Islet of Langerhans (tissue), 1 donor: Measurements from ENCODE around the gene NEURL1B.

Experiments
- FAIRE-seq: peaks from one replicate; lab custom pipeline; 2011; peaks lifted over from hg19 to GRCh38; lab: Jason Lieb, UNC

Gene NEURL1B

DNA sequence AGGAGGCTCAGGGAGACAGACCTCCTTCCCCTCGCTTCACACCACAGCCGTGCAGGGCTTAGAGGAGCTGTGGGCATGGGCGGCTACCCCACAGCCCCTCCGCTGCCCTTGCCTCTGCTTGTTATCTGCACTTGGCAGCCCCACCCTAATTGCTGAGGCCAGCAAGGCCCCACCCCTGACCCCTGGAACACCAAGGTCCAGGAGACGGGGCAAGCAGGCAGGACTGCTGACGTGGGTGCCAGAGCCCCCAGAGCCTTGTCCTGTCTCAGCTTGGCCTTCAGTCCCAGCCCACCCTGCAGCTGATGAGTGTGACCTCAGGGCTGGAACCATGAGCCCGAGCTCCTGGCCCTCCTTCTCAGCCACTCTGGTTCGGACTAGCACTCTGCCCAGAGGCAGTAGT, 29.1 kb upstream of the NEURL1B start:
- no peak for FAIRE-seq

DNA sequence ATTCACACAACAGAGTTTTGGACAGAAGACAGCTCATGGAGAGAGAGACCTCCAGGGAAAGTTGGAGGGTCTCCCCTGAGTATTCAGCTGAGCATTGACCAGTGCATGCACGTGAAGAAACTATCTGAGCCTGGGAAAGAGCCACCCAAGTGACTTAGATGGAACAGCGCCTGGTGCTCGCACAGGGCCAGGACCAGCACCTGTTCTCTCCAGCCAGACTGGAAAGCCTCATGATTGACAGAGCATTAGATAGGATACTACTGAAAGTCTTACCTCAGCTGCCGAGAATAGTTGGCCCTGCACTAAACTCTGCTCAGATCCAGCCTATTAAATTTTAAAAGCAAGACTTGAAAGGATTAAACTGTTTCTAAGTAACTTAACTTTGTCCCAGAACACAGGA, 28.3 kb upstream of the NEURL1B start:
- FAIRE-seq, result no peak

DNA sequence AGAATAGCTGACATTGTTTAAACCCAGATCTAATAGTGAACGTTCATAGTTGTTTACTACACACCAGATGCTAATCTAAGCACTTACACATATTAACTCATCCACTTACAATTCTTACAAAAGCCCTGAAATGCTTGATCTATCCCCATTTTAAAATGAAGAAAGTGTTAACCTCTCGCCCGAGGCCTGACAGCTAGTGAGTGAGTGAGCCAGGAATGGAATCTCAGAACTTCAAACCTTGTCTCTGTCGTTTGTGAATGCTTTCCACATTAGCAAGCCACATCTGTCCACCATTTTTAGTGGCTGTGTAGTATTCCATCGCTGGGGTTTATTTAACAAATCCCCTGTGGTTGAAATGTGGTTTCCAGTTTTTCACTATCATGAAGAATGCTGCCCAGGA, 24.9 kb upstream of the NEURL1B start:
- FAIRE-seq, result no peak

DNA sequence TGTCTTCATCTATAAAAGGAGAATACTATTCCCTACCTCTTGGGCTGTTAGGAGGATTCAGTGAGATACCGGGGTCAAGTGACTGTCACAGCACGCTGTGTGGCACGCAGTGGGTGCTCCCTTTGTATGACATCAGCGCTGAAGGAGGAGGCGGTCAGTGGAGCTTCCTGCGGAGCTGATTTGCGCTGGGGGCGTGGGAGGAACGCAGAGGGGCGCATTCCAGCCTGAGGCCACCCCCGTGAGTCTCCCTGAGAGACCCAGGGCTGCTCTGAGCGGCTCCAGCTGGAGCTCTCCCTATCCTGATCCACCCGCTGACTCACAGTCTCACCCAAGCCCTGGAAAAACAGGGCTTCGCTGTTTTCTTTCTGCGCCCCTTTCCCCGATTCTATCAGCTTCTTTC, 24.3 kb upstream of the NEURL1B start:
- no peak for FAIRE-seq

DNA sequence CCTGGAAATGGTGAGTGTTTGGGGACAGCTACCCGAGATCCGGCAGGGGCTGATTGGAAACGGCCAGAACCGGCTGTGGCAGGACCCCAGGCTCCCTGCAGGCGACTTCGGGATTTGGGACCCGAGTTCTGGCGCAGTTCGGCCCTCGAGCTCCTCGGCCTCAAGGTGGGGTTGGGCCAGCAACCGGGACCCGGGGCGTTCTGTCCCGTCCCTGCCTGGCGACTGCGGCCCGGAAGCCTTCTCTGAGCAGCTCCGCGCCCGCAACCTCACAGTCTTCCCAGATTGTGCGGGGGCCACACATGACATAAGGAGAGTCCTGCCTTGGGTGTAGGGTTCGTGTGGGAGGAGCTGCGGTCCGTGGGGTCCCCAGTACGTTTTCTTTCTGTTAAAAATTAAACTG, 23.2 kb upstream of the NEURL1B start:
- no peak for FAIRE-seq

DNA sequence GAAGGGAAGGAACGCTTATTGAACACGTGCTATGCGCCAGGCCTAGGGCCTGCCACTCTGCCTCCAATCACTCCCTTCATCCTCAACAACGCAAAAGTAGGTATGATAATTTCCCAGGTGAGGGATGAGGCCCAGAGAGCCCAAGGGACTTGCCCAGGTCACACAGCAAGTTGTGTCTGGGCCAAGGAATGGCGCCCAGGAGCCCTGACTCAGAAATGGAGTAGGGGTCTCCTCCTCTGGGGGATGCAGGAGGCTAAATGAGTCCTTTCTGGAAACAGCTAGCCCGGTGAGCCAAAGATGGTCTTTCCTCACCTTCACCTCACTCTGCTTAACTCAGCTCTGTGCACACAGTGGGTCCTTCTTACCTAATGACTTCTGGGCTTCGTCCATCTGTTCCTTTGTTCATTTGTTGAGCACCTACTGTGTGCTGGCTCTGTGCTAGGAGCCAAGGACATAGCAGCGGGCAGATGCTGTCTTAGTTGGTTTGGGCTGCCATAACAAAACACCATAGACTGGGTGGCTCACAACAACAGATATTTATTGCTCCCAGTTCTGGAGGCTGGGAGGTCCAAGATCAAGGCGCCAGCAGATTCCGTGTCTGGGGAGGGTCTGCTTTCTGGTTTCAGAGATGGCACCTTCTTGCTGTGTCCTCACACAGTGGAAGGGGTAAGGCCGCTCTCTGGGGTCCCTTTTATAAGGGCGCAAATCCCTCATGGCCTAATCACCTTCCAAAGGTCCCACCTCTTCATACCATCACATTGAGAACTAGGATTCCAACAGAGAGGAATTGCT, 22.3 kb upstream of the NEURL1B start:
- FAIRE-seq, result no peak

DNA sequence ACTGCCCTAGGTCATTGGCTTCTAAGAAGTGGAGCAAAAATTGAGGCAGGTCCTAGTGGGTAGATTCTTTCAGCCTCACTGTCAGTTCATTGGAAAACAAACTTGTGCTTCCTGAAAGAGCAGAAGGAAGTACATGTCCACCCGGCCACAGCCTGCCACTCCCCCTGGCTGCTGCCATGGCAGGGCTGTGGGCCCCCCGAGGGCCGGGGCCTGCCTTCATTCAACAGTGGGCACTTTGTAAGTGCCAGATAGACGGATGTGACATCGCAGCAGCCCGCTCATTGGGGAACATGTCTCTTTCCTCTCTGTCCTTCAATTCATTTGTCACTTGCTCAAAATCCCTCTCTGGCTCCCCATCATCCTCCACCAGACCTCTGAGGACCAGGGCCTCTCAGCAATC, 20.6 kb upstream of the NEURL1B start:
- no peak for FAIRE-seq

DNA sequence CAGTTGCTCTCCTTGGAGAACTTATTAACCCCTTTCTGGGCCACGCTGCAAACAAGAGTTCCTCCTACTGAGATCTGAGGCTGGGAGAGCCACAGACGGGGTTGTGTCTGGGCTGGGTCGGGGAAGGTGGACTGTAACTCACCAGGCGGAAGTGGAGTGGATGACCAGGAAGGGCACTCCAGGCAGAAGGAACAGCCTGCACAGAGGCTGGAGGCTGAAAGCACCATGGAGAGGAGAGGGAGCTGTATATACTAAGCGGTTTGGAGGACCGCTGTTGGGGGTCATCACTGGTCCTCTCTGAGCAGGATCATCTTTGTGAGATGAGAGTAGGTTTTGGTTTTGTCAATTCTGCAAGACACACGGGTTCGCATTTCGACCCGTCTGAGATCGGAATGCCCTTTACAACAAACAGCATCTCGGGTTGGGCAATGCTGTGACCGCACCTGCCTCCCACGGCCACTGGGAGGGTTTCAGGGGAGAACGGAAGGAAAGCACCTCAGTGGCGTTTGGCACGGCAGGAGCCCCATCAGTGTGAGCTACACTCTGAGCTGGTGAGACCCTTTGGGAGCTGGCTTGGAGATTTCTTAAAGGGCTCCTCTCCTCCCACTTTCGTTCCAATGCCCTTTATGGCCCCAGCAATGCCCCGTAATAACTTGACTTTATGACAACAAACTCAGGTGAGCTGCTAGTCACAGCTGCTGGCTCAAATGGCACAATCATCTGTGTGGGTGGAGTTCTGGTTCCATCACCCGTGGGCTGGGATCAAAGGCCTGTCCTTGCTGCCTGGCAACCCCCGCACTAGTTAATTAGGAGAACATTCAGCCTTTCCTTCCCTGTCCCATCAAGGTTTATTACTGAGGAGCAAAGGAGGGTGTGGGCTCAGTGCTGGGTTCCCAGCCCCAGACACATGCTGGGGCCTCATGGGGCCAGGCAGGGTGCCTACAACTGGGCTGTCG, 18.7 kb upstream of the NEURL1B start:
- FAIRE-seq, result no peak

DNA sequence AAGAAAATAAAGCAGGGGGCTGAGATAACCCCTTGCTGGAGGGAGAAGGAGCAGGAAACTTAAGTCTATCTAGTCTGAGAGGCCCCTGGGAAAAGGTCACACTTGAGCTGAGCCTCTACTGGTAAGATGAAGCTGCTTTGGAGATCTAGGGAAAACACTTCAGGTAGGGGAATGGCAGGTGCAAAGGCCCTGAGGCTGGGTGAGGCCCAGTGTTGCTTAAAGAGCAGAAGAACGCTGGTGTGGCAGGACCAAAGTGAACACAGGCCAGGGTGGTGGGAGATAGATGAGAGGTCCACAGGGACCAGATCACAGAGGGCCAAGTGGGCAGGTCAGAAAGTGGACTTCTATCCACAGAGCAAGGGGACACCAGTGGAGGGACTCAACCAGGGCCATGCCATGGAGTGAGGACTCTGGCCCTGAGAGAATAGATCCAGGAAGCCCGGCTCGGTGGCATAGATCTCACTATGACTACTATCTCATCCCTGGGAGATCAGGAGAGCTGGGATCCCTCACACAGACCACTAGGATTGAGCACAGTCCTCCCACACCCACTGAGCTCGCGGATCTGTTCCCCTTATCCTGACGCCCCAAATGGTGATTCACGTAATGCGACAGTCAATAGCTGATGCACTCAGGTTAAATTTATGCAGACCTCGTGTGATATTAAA, 17.6 kb upstream of the NEURL1B start:
- no peak for FAIRE-seq

DNA sequence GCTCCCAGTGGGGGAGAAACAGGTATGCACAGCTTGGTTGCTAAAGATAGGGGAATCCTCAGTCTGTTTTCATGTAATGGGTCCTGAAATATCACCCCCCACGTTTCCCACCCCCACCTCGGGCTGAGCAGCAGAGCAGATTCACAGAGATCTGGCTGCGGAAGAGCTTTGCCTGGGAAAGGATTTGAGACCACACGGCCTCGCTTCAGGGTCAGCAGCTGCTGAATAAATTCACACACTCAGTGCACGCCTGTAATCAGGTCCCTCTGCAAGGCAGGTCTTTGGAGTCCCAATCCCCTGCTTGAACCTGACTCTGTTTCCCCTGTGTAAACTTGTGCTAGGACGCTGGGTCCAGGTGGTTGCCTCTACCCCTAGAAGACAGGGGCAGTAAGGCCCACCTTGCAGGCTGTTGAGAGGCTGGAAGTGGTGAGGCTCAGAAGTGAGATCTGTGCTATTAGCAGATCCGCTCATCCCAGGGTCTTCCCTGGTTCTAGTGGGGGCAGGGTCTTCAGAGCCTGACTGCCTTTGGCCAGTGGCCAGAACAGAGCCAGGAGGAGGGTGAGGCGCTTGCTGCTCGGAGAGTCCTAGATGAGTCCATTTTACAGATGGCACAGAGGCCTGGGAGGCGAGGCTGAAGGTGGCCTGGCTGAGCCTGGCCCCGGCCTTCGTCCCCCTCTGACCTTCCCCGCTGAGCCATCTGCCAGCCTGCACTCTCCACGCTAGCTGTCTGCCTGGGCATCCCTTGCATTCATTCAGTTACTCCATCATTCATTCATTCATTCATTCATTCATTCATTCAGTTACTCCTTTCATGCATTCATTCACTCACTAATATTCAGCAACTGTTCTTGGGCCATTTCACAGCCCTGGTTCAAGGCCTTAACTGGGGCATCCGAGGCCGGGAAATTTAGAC, 16.7 kb upstream of the NEURL1B start:
- FAIRE-seq, result no peak

DNA sequence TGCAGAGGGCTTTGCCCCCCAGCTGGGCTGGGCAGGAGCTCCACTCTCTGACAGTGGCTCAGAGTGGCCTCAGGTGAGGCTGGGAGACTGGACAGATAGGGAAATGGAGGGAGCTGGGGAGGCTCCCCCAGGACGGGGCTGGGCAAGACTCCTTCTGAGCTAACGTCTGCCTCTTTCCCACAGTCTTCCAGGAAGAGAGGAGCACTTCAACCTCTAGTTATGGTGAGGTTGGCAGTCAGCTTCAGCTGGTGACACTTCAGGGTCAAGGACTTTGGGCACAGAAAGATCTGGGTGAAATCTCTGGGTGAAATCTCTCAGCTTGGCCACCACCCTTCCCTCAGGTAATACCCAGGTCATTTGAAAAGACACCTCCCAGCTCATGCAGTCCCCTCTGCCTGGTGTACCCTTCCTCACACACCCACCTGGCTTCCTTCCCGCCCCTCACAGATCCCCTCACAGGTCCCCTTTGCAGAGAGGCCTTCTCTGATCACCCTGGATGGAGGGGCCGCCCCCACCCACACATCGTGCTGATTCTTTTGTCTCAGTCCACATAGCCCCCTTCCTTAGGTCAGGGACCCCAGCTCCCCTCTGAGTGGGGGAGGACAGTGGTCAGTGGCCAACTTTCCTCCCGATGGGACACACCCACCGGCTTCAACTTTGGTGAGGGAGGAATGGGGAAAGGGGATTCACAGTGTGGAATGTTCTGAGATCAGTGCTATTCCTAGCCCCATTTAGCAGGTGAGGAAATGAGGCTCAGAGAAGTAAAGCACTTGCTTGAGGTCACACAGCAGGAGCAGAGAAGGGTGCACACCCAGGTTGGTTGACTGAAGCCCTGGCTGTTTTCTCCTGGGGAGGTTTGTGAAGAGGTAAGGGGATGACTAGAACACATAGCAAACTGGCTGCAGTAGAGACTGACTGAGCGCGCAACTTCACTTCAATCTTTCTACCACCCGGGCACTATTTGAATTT, 15.8 kb upstream of the NEURL1B start:
- no peak for FAIRE-seq

DNA sequence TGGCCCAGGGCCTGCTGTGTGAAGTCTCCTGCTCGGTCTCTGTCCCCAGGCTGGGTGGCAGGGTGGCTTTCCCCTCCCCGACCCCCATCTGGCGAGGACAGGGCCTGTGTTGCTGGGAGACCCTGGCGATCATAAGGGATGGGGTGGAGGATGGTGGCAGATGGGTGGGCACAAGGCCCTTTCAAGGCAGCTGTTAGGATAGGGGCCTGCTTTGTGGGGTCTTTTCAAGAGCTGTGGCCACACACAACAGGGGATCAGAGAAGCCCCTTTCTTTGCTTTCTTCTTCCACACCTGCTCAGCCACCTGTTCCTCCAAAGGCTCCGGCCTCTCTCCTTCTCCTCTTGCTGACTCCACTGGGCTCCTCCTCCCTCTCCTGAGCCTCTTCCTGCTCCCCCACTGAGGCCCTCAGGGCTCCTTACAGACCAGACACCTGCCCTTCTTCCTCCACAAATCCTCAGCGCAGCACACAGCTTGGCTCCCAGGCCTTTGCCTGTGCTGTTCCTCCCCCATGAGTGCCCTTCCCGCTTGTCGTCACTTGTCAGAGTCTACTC, 15.0 kb upstream of the NEURL1B start:
- FAIRE-seq, result no peak

DNA sequence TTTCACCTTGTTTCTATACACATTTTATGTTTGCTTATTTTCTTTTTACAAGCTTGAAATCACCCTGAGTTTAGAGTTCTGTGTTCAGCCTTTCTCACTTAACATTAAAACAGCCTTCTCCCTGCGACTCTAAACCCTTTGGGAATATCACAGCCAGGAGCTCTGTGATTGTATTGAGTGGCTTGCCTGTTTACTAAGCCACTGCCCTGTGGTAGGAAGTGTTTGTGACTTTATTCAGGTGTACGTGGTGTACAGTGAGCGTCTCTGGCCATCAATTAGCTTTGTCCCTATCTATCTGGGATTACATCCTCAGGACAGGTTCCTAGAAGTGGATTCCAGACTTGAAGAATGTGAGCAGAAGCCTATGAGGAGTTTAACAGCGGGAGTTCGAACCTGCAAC, 11.0 kb upstream of the NEURL1B start:
- no peak for FAIRE-seq

DNA sequence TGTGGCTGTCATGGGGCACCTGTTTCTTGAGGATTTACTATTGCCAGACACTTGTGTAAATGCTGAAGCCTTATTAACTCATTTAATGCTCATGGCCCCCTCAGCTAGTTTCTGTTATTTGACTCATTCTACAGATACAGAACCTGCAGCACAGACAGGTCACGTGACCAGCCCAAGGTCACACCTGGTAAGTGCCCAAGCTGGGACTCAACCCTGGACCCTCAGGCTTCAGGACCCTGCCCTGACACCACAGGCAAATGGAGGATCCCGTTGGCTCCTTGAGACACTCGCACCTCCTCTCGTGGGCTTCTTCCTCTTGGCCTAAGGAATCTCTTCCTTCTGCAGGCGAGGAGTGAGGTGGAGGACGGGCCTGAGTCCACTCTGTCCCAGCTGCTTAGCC, 10.6 kb upstream of the NEURL1B start:
- no peak for FAIRE-seq

DNA sequence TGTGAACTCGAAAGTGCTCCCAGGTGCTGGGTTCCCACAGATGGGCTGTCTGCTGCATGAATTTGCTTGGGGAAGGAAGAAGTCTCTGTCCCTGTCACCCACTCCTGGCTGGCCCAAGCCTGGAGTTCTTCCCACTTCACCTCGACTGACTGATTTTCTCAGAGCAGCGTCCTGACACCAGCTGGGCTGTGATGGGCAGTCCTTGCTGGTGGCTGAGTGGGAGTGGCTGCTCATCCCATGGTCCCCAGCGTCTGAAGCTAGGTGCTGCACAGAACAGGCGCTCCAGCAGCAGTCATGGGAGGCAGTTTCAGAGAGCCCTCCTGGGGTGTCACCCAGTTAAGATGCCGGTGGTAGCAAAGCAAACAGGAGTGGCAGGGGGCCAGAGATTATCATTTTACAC, 10.1 kb upstream of the NEURL1B start:
- FAIRE-seq, result no peak

DNA sequence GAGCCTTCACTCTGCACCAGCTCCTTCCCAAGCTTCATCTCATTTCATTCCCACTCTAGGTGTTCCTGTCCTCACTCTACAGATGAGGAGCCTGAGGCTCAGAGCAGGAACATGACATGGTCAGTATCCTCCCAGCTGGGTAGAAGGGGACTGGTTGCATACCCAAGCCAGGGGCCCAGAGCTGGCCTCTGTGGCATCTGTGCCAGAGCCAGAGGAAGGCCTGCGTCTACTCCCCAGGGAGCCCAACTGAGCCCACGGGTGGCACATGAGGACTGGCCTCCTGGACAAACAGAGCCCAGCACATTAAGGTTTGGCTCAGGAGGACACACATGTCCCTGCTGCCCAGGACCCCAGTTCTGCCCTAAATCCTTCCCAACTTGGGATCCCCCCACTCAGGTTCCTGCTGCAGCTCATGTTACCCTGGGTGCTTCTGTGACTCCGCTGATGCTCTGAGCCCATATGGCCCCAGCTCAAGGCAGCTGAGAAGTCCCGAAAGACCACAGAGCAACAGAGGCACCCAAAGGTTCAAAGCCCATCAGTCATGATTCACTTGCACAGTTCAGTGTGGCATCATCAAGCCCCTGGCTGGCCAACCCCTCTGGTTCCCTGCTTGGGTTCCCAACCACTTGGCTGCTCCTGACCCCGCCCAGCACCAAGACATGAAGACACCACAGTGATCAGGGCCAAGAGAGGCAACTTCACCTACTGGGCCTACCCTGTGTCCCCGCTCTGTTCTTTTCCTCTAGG, 8.5 kb upstream of the NEURL1B start:
- no peak for FAIRE-seq

DNA sequence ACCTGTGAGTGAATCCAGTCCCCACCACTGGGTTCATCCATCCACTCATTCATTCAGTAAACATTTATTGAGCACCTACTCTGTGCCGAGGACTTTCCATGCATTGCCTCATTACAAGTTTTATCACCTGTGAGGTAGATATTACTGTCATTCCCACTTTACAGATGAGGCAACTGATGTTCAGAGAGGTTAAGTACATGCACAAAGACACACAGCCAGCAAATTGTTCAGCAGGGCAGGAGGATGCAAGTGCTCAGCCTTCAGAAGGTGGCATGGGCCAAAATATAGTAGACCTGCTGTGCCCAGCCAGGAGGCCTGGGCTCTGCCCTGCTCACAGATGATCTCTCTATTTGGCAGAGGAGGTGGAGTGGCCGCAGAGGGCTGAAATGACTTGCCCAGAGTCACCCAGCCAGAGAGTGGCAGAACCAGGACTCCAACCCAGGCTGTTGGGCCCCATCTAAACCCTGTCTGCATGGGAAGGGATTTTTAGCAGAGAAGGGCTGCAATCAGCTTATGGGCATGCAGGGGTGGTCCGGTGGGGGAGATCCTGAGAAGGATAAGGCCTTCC, 7.6 kb upstream of the NEURL1B start:
- no peak for FAIRE-seq

DNA sequence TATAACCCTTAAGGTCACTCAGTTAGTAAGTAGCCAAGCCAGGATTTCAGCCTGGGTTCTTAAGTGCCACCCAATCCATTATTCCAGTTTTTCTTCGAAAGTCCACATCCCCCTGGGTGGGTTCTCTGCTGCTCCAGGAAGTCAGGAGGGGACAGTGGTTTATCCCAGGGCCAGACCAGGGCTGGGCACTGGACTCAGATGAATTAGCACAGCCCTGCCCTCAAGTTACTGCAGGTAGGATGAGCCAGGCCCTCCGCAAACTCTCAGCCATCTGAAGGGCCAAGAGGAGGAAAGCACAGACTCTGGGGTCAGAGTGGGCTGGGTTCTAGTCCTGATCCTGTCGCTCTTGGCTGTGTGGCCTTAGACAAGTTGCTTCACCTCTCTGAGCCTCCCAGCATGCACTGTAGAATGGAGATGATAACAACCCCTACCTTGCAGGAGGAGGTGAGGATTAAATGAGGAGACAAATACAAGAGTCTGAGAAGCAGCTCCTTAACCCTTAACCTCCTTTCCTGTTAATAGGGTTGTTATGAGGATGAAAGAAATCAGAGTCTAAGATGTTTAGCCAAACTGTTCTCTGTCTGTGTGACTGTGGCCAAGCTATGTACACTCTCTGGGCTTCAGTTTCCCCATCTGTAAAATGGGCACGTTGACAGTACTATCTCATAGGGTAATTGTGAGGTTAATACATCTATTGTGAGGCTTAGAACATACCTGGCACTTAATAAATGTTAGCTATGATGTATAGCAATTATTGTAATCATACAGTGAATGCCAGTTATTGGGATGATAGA, 6.8 kb upstream of the NEURL1B start:
- FAIRE-seq, result no peak
